Stimulated activated CD8-positive, alpha-beta memory T cell treated with anti-CD3 and anti-CD28 coated beads, Interleukin-4, amount 100 ng/mL, for 48 hours (primary cell): Measurements from ENCODE around the gene ZNF175.

ENCODE experiments used
- DNase-seq: peaks from one replicate; pipeline ENCODE4 v3.0.0-alpha.2; 2020

ZNF175 gene

GRCh38 chr19:51637362-51637978, 66.4 kb downstream of the ZNF175 start:
- no peak for DNase-seq

DNA sequence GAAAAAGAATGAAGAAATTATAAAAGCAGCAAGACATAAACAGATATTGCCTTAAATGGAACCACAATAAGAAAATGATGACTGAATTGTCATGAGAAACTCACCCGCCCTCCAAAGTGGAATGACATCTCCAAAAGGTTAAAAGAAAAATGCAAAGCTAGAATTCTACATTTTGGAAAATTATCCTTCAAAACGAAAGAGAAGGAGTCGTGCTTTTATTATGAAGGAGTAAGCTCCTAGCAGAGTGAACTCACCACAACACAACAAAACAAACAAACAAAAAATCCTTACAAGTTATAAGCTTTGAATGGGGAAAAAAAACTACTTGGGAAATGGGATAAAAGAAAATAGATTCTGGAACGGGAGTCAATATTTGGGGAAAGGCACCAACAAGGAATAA, 68.8 kb downstream of the ZNF175 start:
- DNase-seq: no peak

- DNase-seq: no peak
These were observed 69.3 kb downstream of the ZNF175 start for GRCh38 chr19:51640386-51640785.

DNA sequence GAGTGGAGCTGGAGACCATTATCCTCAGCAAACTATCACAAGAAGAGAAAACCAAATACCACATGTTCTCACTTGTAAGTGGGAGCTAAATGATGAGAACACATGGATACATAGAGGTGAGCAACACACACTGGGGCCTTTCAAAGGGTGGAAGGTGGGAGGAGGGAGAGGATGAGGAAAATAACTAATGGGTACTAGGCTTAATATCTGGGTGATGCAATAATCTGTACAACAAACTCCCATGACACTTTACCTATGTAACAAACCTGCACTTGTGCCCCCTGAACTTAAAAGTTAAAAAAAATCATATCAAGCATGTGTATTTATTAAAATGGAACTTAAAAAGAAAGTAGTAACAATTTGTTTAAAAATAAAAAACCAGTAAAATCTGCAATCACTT, 70.6 kb downstream of the ZNF175 start:
- no peak for DNase-seq
